ENCODE data around the gene KLHL17.

- TF ChIP-seq EZH2 (IDR thresholded peaks at IDR 0.05), result no peak
- no peak; the same call in 1 of the 2 replicates for TF ChIP-seq POLR2AphosphoS5 (IDR thresholded peaks at IDR 0.05; ENCODE audit: borderline replicate concordance, low read depth, low read length)
- no peak for TF ChIP-seq FOXP2 (optimal IDR thresholded peaks at IDR 0.05; ENCODE audit: control extremely low read depth, extremely low read length, insufficient read depth)
Observed at GRCh38 chr1:934991-935750, 25.2 kb upstream of the KLHL17 start.
